Measurements from ENCODE around the gene C19orf33. TPM values are rescaled to one million over a fixed set of nuclear protein-coding genes. Genes with fewer than 3 reads are reported as not detected.

The C19orf33 gene
- total RNA-seq, 2 experiments from 2014 or later = not detected

DNA sequence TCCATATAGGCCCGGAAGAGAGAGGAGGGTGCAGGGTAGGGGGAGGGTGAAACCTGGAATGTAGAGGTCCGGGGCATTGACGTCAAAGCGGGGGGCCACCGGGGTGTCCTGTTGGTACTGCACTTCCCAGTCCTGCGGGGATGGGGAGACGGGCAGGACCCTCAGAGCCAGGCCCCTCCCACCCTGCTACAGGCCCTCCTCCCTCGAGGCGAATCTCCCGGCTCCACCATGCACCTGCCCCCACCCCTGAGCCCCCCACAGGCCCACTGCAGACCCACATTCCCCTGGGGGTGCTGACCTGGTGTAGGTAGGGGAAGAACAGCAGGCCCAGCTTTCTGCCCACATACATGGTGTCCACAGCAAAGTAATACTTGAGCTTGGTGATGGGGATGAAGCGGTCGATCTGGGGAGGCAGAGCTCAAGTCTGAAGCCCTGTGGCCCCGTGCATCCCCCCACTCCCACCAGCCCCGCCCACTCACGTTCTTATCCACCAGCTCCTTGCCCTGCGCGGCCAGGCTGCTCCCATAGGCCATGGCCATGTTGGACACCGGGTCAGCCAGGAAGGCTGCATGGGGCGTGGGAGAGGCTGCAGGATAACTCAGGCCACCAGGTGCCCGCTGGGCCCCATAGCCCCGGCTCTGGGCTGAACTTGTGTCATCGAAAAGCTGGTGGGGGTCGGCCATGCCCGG, 5.0 kb downstream of the C19orf33 start:
- no peaks in the 10 kb centered on the region for H4K20me1 ChIP-seq (ENCODE audit: insufficient read depth, low read length)
- H3K36me3 ChIP-seq (ENCODE audit: insufficient read depth, low read length) = peaks cover 9% of the 10 kb centered on the region; the same call in 1 of the 2 replicates
- H3K27ac ChIP-seq (ENCODE audit: low read depth, low read length, poor library complexity, severe bottlenecking) = no peak overlapping the region
- H3K4me3 ChIP-seq (ENCODE audit: low read depth, low read length, poor library complexity, severe bottlenecking) = no peak overlapping the region
- ChIA-PET CTCF (ENCODE audit: unreplicated experiment) (no interaction called here), POLR2A (no interaction called here)
- no peak for DNase-seq (ENCODE audit: low spot score)
- no peaks in the 10 kb centered on the region for H3K4me1 ChIP-seq (ENCODE audit: insufficient read depth, low read length, poor library complexity, severe bottlenecking)
- H3K9me3 ChIP-seq (ENCODE audit: low read length) = no peaks in the 10 kb centered on the region
- H3K79me2 ChIP-seq (ENCODE audit: insufficient read depth, low read depth, low read length) = no peaks in the 10 kb centered on the region
- no peaks in the 10 kb centered on the region for H3K9me2 ChIP-seq (ENCODE audit: insufficient read depth, low read length)
- TF ChIP-seq, protein P1, sequence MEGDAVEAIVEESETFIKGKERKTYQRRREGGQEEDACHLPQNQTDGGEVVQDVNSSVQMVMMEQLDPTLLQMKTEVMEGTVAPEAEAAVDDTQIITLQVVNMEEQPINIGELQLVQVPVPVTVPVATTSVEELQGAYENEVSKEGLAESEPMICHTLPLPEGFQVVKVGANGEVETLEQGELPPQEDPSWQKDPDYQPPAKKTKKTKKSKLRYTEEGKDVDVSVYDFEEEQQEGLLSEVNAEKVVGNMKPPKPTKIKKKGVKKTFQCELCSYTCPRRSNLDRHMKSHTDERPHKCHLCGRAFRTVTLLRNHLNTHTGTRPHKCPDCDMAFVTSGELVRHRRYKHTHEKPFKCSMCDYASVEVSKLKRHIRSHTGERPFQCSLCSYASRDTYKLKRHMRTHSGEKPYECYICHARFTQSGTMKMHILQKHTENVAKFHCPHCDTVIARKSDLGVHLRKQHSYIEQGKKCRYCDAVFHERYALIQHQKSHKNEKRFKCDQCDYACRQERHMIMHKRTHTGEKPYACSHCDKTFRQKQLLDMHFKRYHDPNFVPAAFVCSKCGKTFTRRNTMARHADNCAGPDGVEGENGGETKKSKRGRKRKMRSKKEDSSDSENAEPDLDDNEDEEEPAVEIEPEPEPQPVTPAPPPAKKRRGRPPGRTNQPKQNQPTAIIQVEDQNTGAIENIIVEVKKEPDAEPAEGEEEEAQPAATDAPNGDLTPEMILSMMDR (conservative IDR thresholded peaks at IDR 0.05; ENCODE audit: low read length) = no peak
- TF ChIP-seq EZH2phosphoT487 (IDR thresholded peaks at IDR 0.05; ENCODE audit: borderline replicate concordance, low read depth, low read length) = no peak
- intact Hi-C loops (cut with micrococcal nuclease; ENCODE audit: unreplicated experiment) = no loop called here
- no peak overlapping the region for H2AFZ ChIP-seq (ENCODE audit: low read length)
- BruUV-seq (replicated peaks) = no TSS peak
- H3K4me2 ChIP-seq (ENCODE audit: low read length) = no peak overlapping the region

DNA sequence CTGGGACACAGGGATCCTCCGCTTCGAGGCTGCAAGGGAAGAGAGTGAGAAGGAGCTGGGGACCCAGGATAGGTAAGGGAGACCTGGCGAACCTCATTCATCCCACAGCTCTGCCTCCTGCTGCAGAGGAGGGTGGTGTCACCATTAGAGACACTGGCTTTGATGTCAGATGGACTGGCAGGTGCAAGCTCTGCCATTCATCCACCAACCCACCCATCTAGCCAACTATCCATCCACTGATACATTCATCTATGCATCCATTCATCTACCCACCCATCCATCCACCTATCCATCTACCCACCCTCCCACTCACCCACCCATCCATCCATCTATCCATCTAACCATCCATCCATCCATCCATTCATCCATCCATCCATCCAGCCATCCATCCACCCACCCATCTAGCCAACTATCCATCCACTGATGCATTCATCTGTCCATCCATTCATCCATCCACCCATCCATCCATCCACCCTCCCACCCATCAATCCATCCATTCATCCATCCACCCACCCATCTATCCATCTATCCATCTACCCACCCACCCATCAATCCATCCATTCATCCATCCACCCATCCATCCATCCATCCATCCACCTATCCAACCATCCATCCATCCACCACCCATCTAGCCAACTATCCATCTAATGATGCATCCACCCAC, 5.7 kb downstream of the C19orf33 start:
- Histone ChIP-seq H3K9me3 (ENCODE audit: low read length) (no peaks in the 10 kb centered on the region), H3K36me3 (ENCODE audit: insufficient read depth, low read length) (peaks cover 9% of the 10 kb centered on the region; the same call in 1 of the 2 replicates), H3K4me2 (ENCODE audit: low read length) (no peak overlapping the region), H3K79me2 (ENCODE audit: insufficient read depth, low read depth, low read length) (0 out of 2 replicates have a peak, but pooled peaks cover 2% of the 10 kb centered on the region), H3K27ac (ENCODE audit: low read depth, low read length, poor library complexity, severe bottlenecking) (no peak overlapping the region), H3K9me2 (ENCODE audit: insufficient read depth, low read length) (no peaks in the 10 kb centered on the region), H4K20me1 (ENCODE audit: insufficient read depth, low read length) (no peaks in the 10 kb centered on the region), H3K4me3 (ENCODE audit: low read depth, low read length, poor library complexity, severe bottlenecking) (no peak overlapping the region), H2AFZ (ENCODE audit: low read length) (no peak overlapping the region), H3K4me1 (ENCODE audit: insufficient read depth, low read length, poor library complexity, severe bottlenecking) (peaks cover 3% of the 10 kb centered on the region)
- POLR2A ChIA-PET = interaction anchor here (0.6 kb wide), 1 partner anchor 98 kb away, joined by 4 read pairs; no protein-coding TSS in a partner anchor
- CTCF ChIA-PET (ENCODE audit: unreplicated experiment) = no interaction called here
- no peak for TF ChIP-seq EZH2phosphoT487 (IDR thresholded peaks at IDR 0.05; ENCODE audit: borderline replicate concordance, low read depth, low read length)
- TF ChIP-seq, protein P1 (conservative IDR thresholded peaks at IDR 0.05; ENCODE audit: low read length) = no peak
- no TSS peak for BruUV-seq (replicated peaks)
- intact Hi-C loops (cut with micrococcal nuclease; ENCODE audit: unreplicated experiment) = loop anchor here (10.0 kb wide), 1 partner anchor 1095 kb away; the partner anchor contains the start of genes ZNF383 and ZNF585B
- DNase-seq (ENCODE audit: low spot score) = no peak
